Esophagus squamous epithelium (tissue), 5 donors: ENCODE data around the gene THAP8. TPM values are rescaled to one million over a fixed set of nuclear protein-coding genes. Genes with fewer than 3 reads are reported as not detected.

Source experiments
- DNase-seq: peaks from one replicate; lab custom pipeline; 2025; lab: John Stamatoyannopoulos, UW
- H3K27ac ChIP-seq, 4 donors: fragments of 200-600 bp; sonication (generic); one replicate each; pipeline ENCODE4 v1.5.1; 2016 to 2019; ENCODE audit warnings: mild to moderate bottlenecking in 1 of 4
- H3K27me3 ChIP-seq, 4 donors: fragments of 200-600 bp; sonication (generic); 1 replicate in 3 of 4; 2 replicates in 1 of 4; pipeline versions ENCODE4 v1.5.1 to v1.6.0; 2017 to 2021; ENCODE audit warnings: antibody characterized with exemption in 1 of 4
- H3K36me3 ChIP-seq, 3 donors: fragments of 200-600 bp; sonication (generic); one replicate each; pipeline ENCODE4 v1.5.1; 2016 to 2019
- H3K4me1 ChIP-seq, 3 donors: fragments of 200-600 bp; sonication (generic); one replicate each; pipeline ENCODE4 v1.5.1; 2017 to 2019
- H3K4me3 ChIP-seq, 4 donors: fragments of 200-600 bp; sonication (generic); 1 replicate in 3 of 4; 2 replicates in 1 of 4; pipeline ENCODE4 v1.5.1; 2016 to 2019; ENCODE audit warnings: mild to moderate bottlenecking in 2 of 4, moderate library complexity in 1 of 4
- H3K9me3 ChIP-seq, 3 donors: fragments of 200-600 bp; sonication (generic); one replicate each; pipeline ENCODE4 v1.5.1; 2016 to 2019
- CTCF ChIP-seq, 6 experiments: fragments of 450-650 bp in 4 of 6; fragments of 200-600 bp in 2 of 6; sonication (generic) in 2 of 6; IDR thresholded peaks; one replicate each; pipeline ENCODE4 v1.5.1; 2016 to 2019; ENCODE audit warnings: antibody characterized with exemption in 6 of 6, mild to moderate bottlenecking in 4 of 6, moderate library complexity in 4 of 6
- POLR2A ChIP-seq, 4 donors: fragments of 450-650 bp; IDR thresholded peaks; one replicate each; pipeline ENCODE4 v1.6.1; 2017; ENCODE audit warnings: antibody characterized with exemption in 4 of 4, mild to moderate bottlenecking in 4 of 4, moderate library complexity in 3 of 4
- WGBS, 2 donors: methylation state at CpG; one replicate each; pipeline ENCODE4 v1.1.5; 2018; 5-methylcytosine and 5-hydroxymethylcytosine counted together
- intact Hi-C: fragments of 100-400 bp; cut with DNase I; formaldehyde crosslinking; loops from one replicate; pipeline ENCODE4 v1.15.0; 2022
- total RNA-seq, 4 donors: library from RNA; depleted of rRNA; stranded (reverse); fragments of >200 nt; gene quantifications; one replicate each; pipeline ENCODE4 v1.1.0, GENCODE V29; 2016
- donor health status: DM: yes; HTN: yes; CAD: no.

THAP8 gene
- total RNA-seq, 4 donors from 2014 or later: 2.8 to 4.8 (median 3.6) TPM

GRCh38 chr19:36028313-36029041 lies 25.6 kb downstream of the THAP8 start:
- H3K36me3 ChIP-seq: peaks cover 0 to 50% (median 4%) of the 10 kb centered on the region in 3 donors
- peaks cover 0 to 17% (median 12%) of the 10 kb centered on the region in 3 donors for H3K4me1 ChIP-seq
- no peak overlapping the region for H3K4me3 ChIP-seq
- DNase-seq: no peak
- WGBS, 2 donors: 69 to 80% methylated on average over 10 of the region's 10 CpGs
- H3K9me3 ChIP-seq: no peaks in the 10 kb centered on the region
- intact Hi-C loops: no loop called here
- H3K27me3 ChIP-seq: no peaks in the 10 kb centered on the region
- no peak for TF ChIP-seq CTCF (IDR thresholded peaks at IDR 0.05)
- H3K27ac ChIP-seq: no peak overlapping the region

DNA sequence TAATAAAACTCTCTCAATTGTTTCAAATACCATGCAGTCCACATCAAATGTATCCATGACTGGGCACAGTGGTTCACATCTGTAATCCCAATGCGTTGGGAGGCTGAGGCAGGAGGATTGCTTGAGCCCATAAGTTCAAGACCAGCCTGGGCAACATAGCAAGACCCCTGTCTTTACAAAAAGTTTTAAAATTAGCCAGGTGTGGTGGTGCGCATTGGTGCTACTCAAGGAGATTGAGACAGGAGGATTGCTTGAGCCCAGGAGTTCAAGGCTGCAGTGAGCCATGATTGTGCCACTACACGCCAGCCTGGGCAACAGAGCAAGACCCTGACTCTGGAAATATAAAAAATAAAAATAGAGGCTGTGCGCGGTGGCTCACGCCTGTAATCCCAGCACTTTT lies 26.4 kb downstream of the THAP8 start:
- Histone ChIP-seq H3K36me3 (peaks cover 0 to 58% (median 4%) of the 10 kb centered on the region in 3 donors), H3K27me3 (no peaks in the 10 kb centered on the region), H3K9me3 (no peaks in the 10 kb centered on the region), H3K27ac (no peak overlapping the region), H3K4me1 (peaks cover 0 to 11% (median 8%) of the 10 kb centered on the region in 3 donors), H3K4me3 (no peak overlapping the region)
- intact Hi-C loops: no loop called here
- no peak for TF ChIP-seq CTCF (IDR thresholded peaks at IDR 0.05)
- no peak for DNase-seq
- WGBS, 2 donors: 91 to 97% methylated on average over 6 of the region's 6 CpGs

GRCh38 chr19:36026091-36026876 lies 27.8 kb downstream of the THAP8 start:
- intact Hi-C loops: no loop called here

GRCh38 chr19:36025541-36025940 lies 28.5 kb downstream of the THAP8 start:
- TF ChIP-seq POLR2A (IDR thresholded peaks at IDR 0.05) (no peak), CTCF (IDR thresholded peaks at IDR 0.05) (no peak)
- no peaks in the 10 kb centered on the region for H3K4me1 ChIP-seq
- H3K27ac ChIP-seq: no peak overlapping the region
- H3K4me3 ChIP-seq: no peak overlapping the region
- H3K36me3 ChIP-seq: peaks cover 0 to 75% (median 4%) of the 10 kb centered on the region in 3 donors
- H3K9me3 ChIP-seq: no peaks in the 10 kb centered on the region
- H3K27me3 ChIP-seq: no peaks in the 10 kb centered on the region
- intact Hi-C loops: no loop called here
- DNase-seq: no peak
- 31 to 80% methylated on average over 1 of the region's 1 CpG for WGBS, 2 donors

More at GRCh38 chr19:36026091-36026876, 27.8 kb downstream of the THAP8 start:
- H3K36me3 ChIP-seq: peaks cover 0 to 72% (median 4%) of the 10 kb centered on the region in 3 donors
- TF ChIP-seq CTCF (IDR thresholded peaks at IDR 0.05): no peak
- no peak overlapping the region for H3K4me3 ChIP-seq
- no peaks in the 10 kb centered on the region for H3K27me3 ChIP-seq
- 90 to 93% methylated on average over 26 to 33 of the region's 49 CpGs for WGBS, 2 donors
- no peaks in the 10 kb centered on the region for H3K4me1 ChIP-seq
- no peak for DNase-seq
- H3K9me3 ChIP-seq: no peaks in the 10 kb centered on the region
- no peak overlapping the region for H3K27ac ChIP-seq

DNA sequence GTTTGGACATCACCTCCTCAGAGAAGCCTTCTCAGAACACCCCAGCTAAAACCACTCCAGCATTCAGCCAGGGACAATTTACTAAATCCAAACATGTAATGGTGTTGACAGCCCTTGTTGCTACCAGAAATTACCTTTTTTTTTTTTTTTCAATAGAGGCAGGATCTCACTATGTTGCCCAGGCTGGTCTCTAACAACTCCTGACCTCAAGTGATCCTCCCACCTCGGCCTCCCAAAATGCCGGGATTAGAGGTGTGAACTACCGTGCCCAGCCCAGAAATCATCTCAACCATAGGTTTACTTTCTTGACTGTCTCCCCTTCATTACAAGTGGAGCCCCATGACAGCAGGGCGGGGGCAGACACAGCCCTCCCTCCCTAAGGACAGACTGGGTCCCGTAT lies 30.7 kb downstream of the THAP8 start:
- Histone ChIP-seq H3K4me1 (no peaks in the 10 kb centered on the region), H3K9me3 (no peaks in the 10 kb centered on the region), H3K27me3 (no peaks in the 10 kb centered on the region), H3K27ac (no peak overlapping the region), H3K36me3 (peaks cover 0 to 89% (median 4%) of the 10 kb centered on the region in 3 donors), H3K4me3 (no peak overlapping the region)
- WGBS, 2 donors: 88 to 91% methylated on average over 4 to 5 of the region's 5 CpGs
- DNase-seq: no peak
- intact Hi-C loops: no loop called here
- no peak for TF ChIP-seq POLR2A (IDR thresholded peaks at IDR 0.05)
- no peak for TF ChIP-seq CTCF (IDR thresholded peaks at IDR 0.05)
